HEK293 (cell line): ENCODE data around the gene FAM83E.

Experiments used
- ATF2 ChIP-seq: fragments of 450-650 bp; formaldehyde crosslinking; IDR thresholded peaks from 2 replicates; pipeline ENCODE4 v1.5.1; 2016; ENCODE audit warnings: missing biosample characterization, missing genetic modification characterization, low read depth
- ELK4 ChIP-seq: IDR thresholded peaks from 2 replicates; pipeline ENCODE4 v1.6.1; 2011; ENCODE audit warnings: mild to moderate bottlenecking, low read depth, low read length, borderline replicate concordance
- GLIS2 ChIP-seq: fragments of 450-650 bp; formaldehyde crosslinking; IDR thresholded peaks from 2 replicates; pipeline ENCODE4 v1.5.1; 2016; ENCODE audit warnings: missing biosample characterization, missing genetic modification characterization
- HOXC10 ChIP-seq: sonication (generic); formaldehyde crosslinking; IDR thresholded peaks from 2 replicates; pipeline ENCODE4 v1.8.1; 2023; ENCODE audit warnings: mild to moderate bottlenecking, missing genetic modification reagents
- PRDM1 ChIP-seq: fragments of 450-650 bp; formaldehyde crosslinking; IDR thresholded peaks from 2 replicates; pipeline ENCODE4; 2016; ENCODE audit warnings: missing biosample characterization, missing genetic modification characterization
- ZBTB20 ChIP-seq: fragments of 450-650 bp; formaldehyde crosslinking; IDR thresholded peaks from 2 replicates; pipeline ENCODE4 v1.5.1; 2016; ENCODE audit warnings: missing biosample characterization, missing genetic modification characterization
- ZBTB44 ChIP-seq: fragments of 450-650 bp; IDR thresholded peaks from 2 replicates; pipeline ENCODE4 v1.5.1; 2018; ENCODE audit warnings: missing biosample characterization, mild to moderate bottlenecking, missing genetic modification characterization
- ZBTB7A ChIP-seq: fragments of 450-650 bp; formaldehyde crosslinking; IDR thresholded peaks from 2 replicates; pipeline ENCODE4 v1.5.1; 2016; ENCODE audit warnings: low read depth, missing biosample characterization, missing genetic modification characterization
- ZIC2 ChIP-seq: fragments of 450-650 bp; formaldehyde crosslinking; IDR thresholded peaks from 2 replicates; pipeline ENCODE4 v1.5.1; 2016; ENCODE audit warnings: missing biosample characterization, missing genetic modification characterization
- ZNF169 ChIP-seq: fragments of 450-650 bp; formaldehyde crosslinking; IDR thresholded peaks from 2 replicates; pipeline ENCODE4 v1.5.1; 2016; ENCODE audit warnings: missing biosample characterization, missing genetic modification characterization
- ZNF202 ChIP-seq: fragments of 450-650 bp; formaldehyde crosslinking; IDR thresholded peaks from 2 replicates; pipeline ENCODE4 v1.5.1; 2016; ENCODE audit warnings: missing biosample characterization, missing genetic modification characterization, borderline replicate concordance
- ZNF223 ChIP-seq: fragments of 450-650 bp; formaldehyde crosslinking; IDR thresholded peaks from 2 replicates; pipeline ENCODE4 v1.5.1; 2016; ENCODE audit warnings: missing biosample characterization, missing genetic modification characterization
- ZNF280D ChIP-seq: fragments of 450-650 bp; formaldehyde crosslinking; IDR thresholded peaks from 2 replicates; pipeline ENCODE4 v1.5.1; 2016; ENCODE audit warnings: missing biosample characterization, missing genetic modification characterization
- ZNF335 ChIP-seq: fragments of 450-650 bp; formaldehyde crosslinking; conservative IDR thresholded peaks from 2 replicates; pipeline ENCODE4 v1.5.1; 2016; ENCODE audit warnings: missing biosample characterization, missing genetic modification characterization
- TF ChIP-seq, protein P1 (sequence below): fragments of 450-650 bp; formaldehyde crosslinking; conservative IDR thresholded peaks from 2 replicates; pipeline ENCODE4 v1.5.1; 2016; ENCODE audit warnings: low read depth, missing biosample characterization, missing genetic modification characterization
- TF ChIP-seq, protein P2 (sequence below): fragments of 450-650 bp; formaldehyde crosslinking; IDR thresholded peaks from 2 replicates; pipeline ENCODE4 v1.5.1; 2016; ENCODE audit warnings: missing biosample characterization, missing genetic modification characterization
- TF ChIP-seq, protein P3 (sequence below): fragments of 450-650 bp; formaldehyde crosslinking; IDR thresholded peaks from 2 replicates; pipeline ENCODE4 v1.5.1; 2016; ENCODE audit warnings: missing biosample characterization, missing genetic modification characterization

Gene FAM83E

GRCh38 chr19:48568345-48568886 is 46.5 kb downstream of the FAM83E start (continued):
- TF ChIP-seq, protein P1, sequence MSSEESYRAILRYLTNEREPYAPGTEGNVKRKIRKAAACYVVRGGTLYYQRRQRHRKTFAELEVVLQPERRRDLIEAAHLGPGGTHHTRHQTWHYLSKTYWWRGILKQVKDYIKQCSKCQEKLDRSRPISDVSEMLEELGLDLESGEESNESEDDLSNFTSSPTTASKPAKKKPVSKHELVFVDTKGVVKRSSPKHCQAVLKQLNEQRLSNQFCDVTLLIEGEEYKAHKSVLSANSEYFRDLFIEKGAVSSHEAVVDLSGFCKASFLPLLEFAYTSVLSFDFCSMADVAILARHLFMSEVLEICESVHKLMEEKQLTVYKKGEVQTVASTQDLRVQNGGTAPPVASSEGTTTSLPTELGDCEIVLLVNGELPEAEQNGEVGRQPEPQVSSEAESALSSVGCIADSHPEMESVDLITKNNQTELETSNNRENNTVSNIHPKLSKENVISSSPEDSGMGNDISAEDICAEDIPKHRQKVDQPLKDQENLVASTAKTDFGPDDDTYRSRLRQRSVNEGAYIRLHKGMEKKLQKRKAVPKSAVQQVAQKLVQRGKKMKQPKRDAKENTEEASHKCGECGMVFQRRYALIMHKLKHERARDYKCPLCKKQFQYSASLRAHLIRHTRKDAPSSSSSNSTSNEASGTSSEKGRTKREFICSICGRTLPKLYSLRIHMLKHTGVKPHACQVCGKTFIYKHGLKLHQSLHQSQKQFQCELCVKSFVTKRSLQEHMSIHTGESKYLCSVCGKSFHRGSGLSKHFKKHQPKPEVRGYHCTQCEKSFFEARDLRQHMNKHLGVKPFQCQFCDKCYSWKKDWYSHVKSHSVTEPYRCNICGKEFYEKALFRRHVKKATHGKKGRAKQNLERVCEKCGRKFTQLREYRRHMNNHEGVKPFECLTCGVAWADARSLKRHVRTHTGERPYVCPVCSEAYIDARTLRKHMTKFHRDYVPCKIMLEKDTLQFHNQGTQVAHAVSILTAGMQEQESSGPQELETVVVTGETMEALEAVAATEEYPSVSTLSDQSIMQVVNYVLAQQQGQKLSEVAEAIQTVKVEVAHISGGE = no peak
- TF ChIP-seq PRDM1 (no peak), ZIC2 (tag by site-specific recombination) (peak; percentile 89), ATF2 (tag by site-specific recombination) (no peak), ZNF335 (tag by site-specific recombination) (peak; percentile 63), ZNF169 (tag by site-specific recombination) (no peak), ZBTB7A (no peak), ELK4 (no peak), ZNF280D (tag by site-specific recombination) (no peak), ZBTB44 (tag by site-specific recombination) (no peak), ZNF202 (tag by site-specific recombination) (no peak), HOXC10 (CRISPR knock-in tag) (no peak), ZBTB20 (tag by site-specific recombination) (peak; percentile 63; the same call in 1 of the 2 replicates), GLIS2 (tag by site-specific recombination) (peak; percentile 55), ZNF223 (tag by site-specific recombination) (no peak)
- TF ChIP-seq, protein P2, sequence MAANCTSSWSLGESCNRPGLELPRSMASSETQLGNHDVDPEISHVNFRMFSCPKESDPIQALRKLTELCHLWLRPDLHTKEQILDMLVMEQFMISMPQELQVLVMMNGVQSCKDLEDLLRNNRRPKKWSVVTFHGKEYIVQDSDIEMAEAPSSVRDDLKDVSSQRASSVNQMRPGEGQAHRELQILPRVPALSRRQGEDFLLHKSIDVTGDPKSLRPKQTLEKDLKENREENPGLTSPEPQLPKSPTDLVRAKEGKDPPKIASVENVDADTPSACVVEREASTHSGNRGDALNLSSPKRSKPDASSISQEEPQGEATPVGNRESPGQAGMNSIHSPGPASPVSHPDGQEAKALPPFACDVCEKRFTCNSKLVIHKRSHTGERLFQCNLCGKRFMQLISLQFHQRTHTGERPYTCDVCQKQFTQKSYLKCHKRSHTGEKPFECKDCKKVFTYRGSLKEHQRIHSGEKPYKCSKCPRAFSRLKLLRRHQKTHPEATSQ (tag by site-specific recombination) = no peak
- TF ChIP-seq, protein P3, sequence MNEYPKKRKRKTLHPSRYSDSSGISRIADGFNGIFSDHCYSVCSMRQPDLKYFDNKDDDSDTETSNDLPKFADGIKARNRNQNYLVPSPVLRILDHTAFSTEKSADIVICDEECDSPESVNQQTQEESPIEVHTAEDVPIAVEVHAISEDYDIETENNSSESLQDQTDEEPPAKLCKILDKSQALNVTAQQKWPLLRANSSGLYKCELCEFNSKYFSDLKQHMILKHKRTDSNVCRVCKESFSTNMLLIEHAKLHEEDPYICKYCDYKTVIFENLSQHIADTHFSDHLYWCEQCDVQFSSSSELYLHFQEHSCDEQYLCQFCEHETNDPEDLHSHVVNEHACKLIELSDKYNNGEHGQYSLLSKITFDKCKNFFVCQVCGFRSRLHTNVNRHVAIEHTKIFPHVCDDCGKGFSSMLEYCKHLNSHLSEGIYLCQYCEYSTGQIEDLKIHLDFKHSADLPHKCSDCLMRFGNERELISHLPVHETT (tag by site-specific recombination) = no peak
